H9 (cell line): ENCODE measurements around the gene UNC5B. TPM values are rescaled to one million over a fixed set of nuclear protein-coding genes. Genes with fewer than 3 reads are reported as not detected.

Source experiments
- DNase-seq: peaks from one replicate; pipeline ENCODE4 v3.0.0-alpha.2; 2017
- H2AFZ ChIP-seq: one replicate; pipeline ENCODE4 v1.6.1; 2013; ENCODE audit warnings: mild to moderate bottlenecking, low read length, control low read depth, moderate library complexity
- H2AK5ac ChIP-seq: 2 replicates; pipeline ENCODE4 v1.6.1; 2013; ENCODE audit warnings: low read length, control low read depth, mixed read lengths; ENCODE audit not compliant: insufficient read length
- H2BK120ac ChIP-seq: one replicate; pipeline ENCODE4 v1.6.1; 2013; ENCODE audit warnings: low read depth, mild to moderate bottlenecking, low read length, control low read depth, inconsistent platforms; ENCODE audit not compliant: poor library complexity, severe bottlenecking
- H2BK12ac ChIP-seq: 2 replicates; pipeline ENCODE4 v1.6.1; 2013; ENCODE audit warnings: low read length, control low read depth, mixed read lengths, low read depth; ENCODE audit not compliant: insufficient read length
- H2BK15ac ChIP-seq: 2 replicates; pipeline ENCODE4 v1.6.1; 2013; ENCODE audit warnings: low read depth, low read length, control low read depth
- H2BK20ac ChIP-seq: one replicate; pipeline ENCODE4 v1.6.1; 2013; ENCODE audit warnings: low read depth, mild to moderate bottlenecking, low read length, control low read depth, inconsistent platforms; ENCODE audit not compliant: poor library complexity, severe bottlenecking
- H2BK5ac ChIP-seq: 2 replicates; pipeline ENCODE4 v1.6.1; 2013; ENCODE audit warnings: low read length, control low read depth, mixed read lengths; ENCODE audit not compliant: insufficient read length
- H3K14ac ChIP-seq: 2 replicates; pipeline ENCODE4 v1.6.1; 2013; ENCODE audit warnings: low read length, control low read depth; ENCODE audit not compliant: insufficient read depth
- H3K18ac ChIP-seq: 2 replicates; pipeline ENCODE4 v1.6.1; 2013; ENCODE audit warnings: low read depth, mild to moderate bottlenecking, mixed read lengths, low read length, control low read depth; ENCODE audit not compliant: insufficient read length
- H3K23ac ChIP-seq: 2 replicates; pipeline ENCODE4 v1.6.1; 2013; ENCODE audit warnings: low read length, control low read depth, mixed read lengths, low read depth; ENCODE audit not compliant: insufficient read length
- H3K23me2 ChIP-seq: 2 replicates; pipeline ENCODE4 v1.6.1; 2013; ENCODE audit warnings: low read depth, mild to moderate bottlenecking, mixed read lengths, low read length, control low read depth; ENCODE audit not compliant: insufficient read length, poor library complexity, severe bottlenecking
- H3K27ac ChIP-seq: 2 replicates; pipeline ENCODE4 v1.5.1; 2013; ENCODE audit warnings: low read length, control low read depth, mixed read lengths, low read depth; ENCODE audit not compliant: insufficient read length
- H3K27me3 ChIP-seq: 2 replicates; pipeline ENCODE4 v1.6.1; 2013; ENCODE audit warnings: low read length, control low read depth, inconsistent platforms; ENCODE audit not compliant: insufficient read depth
- H3K4ac ChIP-seq: 2 replicates; pipeline ENCODE4 v1.6.1; 2013; ENCODE audit warnings: low read depth, mild to moderate bottlenecking, control low read depth, inconsistent platforms, low read length, moderate library complexity
- H3K4me1 ChIP-seq: 2 replicates; pipeline ENCODE4 v1.6.1; 2013; ENCODE audit warnings: low read length, control low read depth, inconsistent platforms; ENCODE audit not compliant: insufficient read depth
- H3K4me2 ChIP-seq: 2 replicates; pipeline ENCODE4 v1.6.1; 2013; ENCODE audit warnings: low read length, control low read depth, mixed read lengths; ENCODE audit not compliant: insufficient read length, insufficient read depth
- H3K56ac ChIP-seq: 2 replicates; pipeline ENCODE4 v1.6.1; 2013; ENCODE audit warnings: low read depth, mild to moderate bottlenecking, mixed read lengths, low read length, control low read depth; ENCODE audit not compliant: insufficient read length
- H3K79me1 ChIP-seq: 2 replicates; pipeline ENCODE4 v1.6.1; 2013; ENCODE audit warnings: low read depth, mild to moderate bottlenecking, moderate library complexity, low read length, control low read depth, inconsistent platforms; ENCODE audit not compliant: insufficient read depth, poor library complexity, severe bottlenecking
- H3K79me2 ChIP-seq: 2 replicates; pipeline ENCODE4 v1.6.1; 2013; ENCODE audit warnings: low read length, control low read depth, inconsistent platforms; ENCODE audit not compliant: insufficient read depth
- H3K9ac ChIP-seq: 2 replicates; pipeline ENCODE4 v1.6.1; 2013; ENCODE audit warnings: low read length, control low read depth, mixed read lengths; ENCODE audit not compliant: insufficient read length; ENCODE audit errors: extremely low read depth
- H3K9me3 ChIP-seq: one replicate; pipeline ENCODE4 v1.6.1; 2013; ENCODE audit warnings: low read depth, low read length, inconsistent platforms; ENCODE audit not compliant: control insufficient read depth
- H3T11ph ChIP-seq: one replicate; pipeline ENCODE4 v1.6.1; 2013; ENCODE audit warnings: mild to moderate bottlenecking, low read length, control low read depth, inconsistent platforms
- H4K20me1 ChIP-seq: one replicate; pipeline ENCODE4 v1.6.1; 2013; ENCODE audit not compliant: control insufficient read depth, insufficient read length, insufficient read depth
- H4K5ac ChIP-seq: 2 replicates; pipeline ENCODE4 v1.6.1; 2013; ENCODE audit warnings: low read depth, mild to moderate bottlenecking, mixed read lengths, low read length, control low read depth; ENCODE audit not compliant: insufficient read length
- H4K8ac ChIP-seq: replicated peaks from 2 replicates; pipeline ENCODE4 v1.6.1; 2013; ENCODE audit warnings: low read length, control low read depth, mixed read lengths, low read depth; ENCODE audit not compliant: insufficient read length
- H4K91ac ChIP-seq: 2 replicates; pipeline ENCODE4 v1.6.1; 2013; ENCODE audit warnings: low read depth, mild to moderate bottlenecking, moderate library complexity, mixed read lengths, low read length, control low read depth; ENCODE audit not compliant: insufficient read length
- H3K27ac Mint-ChIP-seq, 3 experiments: 2 replicates in 2 of 3; 3 replicates in 1 of 3; pipeline ENCODE4 v1.8.0; 2020 to 2021; ENCODE audit warnings: mixed read lengths in 3 of 3, mild to moderate bottlenecking in 1 of 3, moderate library complexity in 1 of 3
- H3K27me3 Mint-ChIP-seq: 2 replicates; pipeline ENCODE4 v1.8.0; 2021; ENCODE audit warnings: low read depth, mild to moderate bottlenecking, moderate library complexity, mixed read lengths
- H3K36me3 Mint-ChIP-seq, 3 experiments: 2 replicates in 2 of 3; 3 replicates in 1 of 3; pipeline ENCODE4 v1.8.0; 2020 to 2021; ENCODE audit warnings: low read depth in 3 of 3, mixed read lengths in 3 of 3; ENCODE audit not compliant: insufficient read depth in 1 of 3
- H3K4me1 Mint-ChIP-seq, 2 experiments: 2 replicates each; pipeline ENCODE4 v1.8.0; 2020; ENCODE audit warnings: mixed read lengths in 2 of 2
- H3K4me3 Mint-ChIP-seq, 2 experiments: 2 replicates in 1 of 2; 3 replicates in 1 of 2; pipeline ENCODE4 v1.8.0; 2020 to 2021; ENCODE audit warnings: mild to moderate bottlenecking in 2 of 2, mixed read lengths in 2 of 2, moderate library complexity in 1 of 2
- H3K9me3 Mint-ChIP-seq, 2 experiments: 2 replicates in 1 of 2; 3 replicates in 1 of 2; pipeline ENCODE4 v1.8.0; 2020; ENCODE audit warnings: mild to moderate bottlenecking in 2 of 2, mixed read lengths in 2 of 2, moderate library complexity in 1 of 2
- CTCF ChIP-seq: fragments of 200-600 bp; sonication (generic); conservative IDR thresholded peaks from 3 replicates; pipeline ENCODE4 v1.8.0; 2021; ENCODE audit warnings: antibody characterized with exemption, mild to moderate bottlenecking
- WGBS: extraction: QIAGEN DNeasy Blood & Tissue Kit; methylation state at CpG from one replicate; pipeline ENCODE4 v1.1.7; 2013; ENCODE audit warnings: missing lambda C conversion rate, low lambda C conversion rate, mixed read lengths; ENCODE audit not compliant: insufficient read length; ENCODE audit errors: extremely low coverage; 5-methylcytosine and 5-hydroxymethylcytosine counted together
- total RNA-seq: library from RNA; stranded (reverse); gene quantifications from 2 replicates; pipeline ENCODE4 v1.2.1, GENCODE V29; 2021

UNC5B gene
- total RNA-seq, 1 experiment from 2014 or later = 28.4 TPM

GRCh38 chr10:71211775-71212317 is 524 bp upstream of the UNC5B start:
- no peak overlapping the region for H2AK5ac ChIP-seq
- H3K4me1 ChIP-seq = peaks cover 21% of the 10 kb centered on the region
- no peak overlapping the region for H3K23ac ChIP-seq
- no peak overlapping the region for H2BK20ac ChIP-seq
- no peak overlapping the region for H2BK120ac ChIP-seq
- H3K79me1 ChIP-seq = no peaks in the 10 kb centered on the region
- WGBS = no CpG with 5 or more reads among the region's 7 CpGs
- Mint-ChIP-seq H3K4me3 (peak overlapping the region; percentile 77 to 82), H3K9me3 (no peaks in the 10 kb centered on the region; a peak in 2 of 5 replicates), H3K27ac (peak overlapping the region in 1 of 3 experiments; percentile 73; a peak in 1 of 7 replicates), H3K36me3 (no peaks in the 10 kb centered on the region), H3K4me1 (peaks cover 49 to 60% of the 10 kb centered on the region in 2 experiments), H3K27me3 (peaks cover 65% of the 10 kb centered on the region)
- no peak overlapping the region for H3K18ac ChIP-seq
- H3K9ac ChIP-seq = no peak overlapping the region
- H2BK12ac ChIP-seq = no peak overlapping the region
- TF ChIP-seq CTCF = no peak
- H4K8ac ChIP-seq = no peak overlapping the region
- H3K27ac ChIP-seq = no peak overlapping the region
- no peak overlapping the region for H2AFZ ChIP-seq
- H4K20me1 ChIP-seq = no peaks in the 10 kb centered on the region
- no peak for DNase-seq
- H2BK15ac ChIP-seq = no peak overlapping the region
- peaks cover 22% of the 10 kb centered on the region for H3K23me2 ChIP-seq
- no peaks in the 10 kb centered on the region for H3K9me3 ChIP-seq
- no peak overlapping the region for H3K56ac ChIP-seq
- no peak overlapping the region for H2BK5ac ChIP-seq
- no peak overlapping the region for H4K91ac ChIP-seq
- no peak overlapping the region for H3T11ph ChIP-seq
- H3K4ac ChIP-seq = no peak overlapping the region
- peaks cover 14% of the 10 kb centered on the region; the same call in 1 of the 2 replicates for H3K27me3 ChIP-seq
- no peaks in the 10 kb centered on the region; the same call in 1 of the 2 replicates for H3K79me2 ChIP-seq
- no peak overlapping the region for H3K14ac ChIP-seq
- peak overlapping the region; percentile 68 for H3K4me2 ChIP-seq
- no peak overlapping the region for H4K5ac ChIP-seq
